Right renal cortex interstitium (tissue), 3 donors: Measurements from ENCODE around the gene GPR3. TPM values are rescaled to one million over a fixed set of nuclear protein-coding genes. Genes with fewer than 3 reads are reported as not detected.
"Not testable (repeated sequence)": the region's sequence is repeated elsewhere in the genome, so short reads cannot be mapped to it uniquely, and the experiment has no call there.

Experiments used
- DNase-seq, 3 donors: peaks; one replicate each; pipeline ENCODE4 v3.0.0-alpha.2; 2013; ENCODE audit warnings: low read depth in 3 of 3, low spot score in 2 of 3
- polyA plus RNA-seq, 3 donors: library from polyadenylated mRNA; unstranded; fragments of 120-200 nt; gene quantifications; one replicate each; pipeline ENCODE4 v1.2.1, GENCODE V29; 2013; ENCODE audit not compliant: insufficient read length in 3 of 3

Gene GPR3
- polyA plus RNA-seq, 3 donors: 0.64 to 1.00 (median 0.98) TPM

DNA sequence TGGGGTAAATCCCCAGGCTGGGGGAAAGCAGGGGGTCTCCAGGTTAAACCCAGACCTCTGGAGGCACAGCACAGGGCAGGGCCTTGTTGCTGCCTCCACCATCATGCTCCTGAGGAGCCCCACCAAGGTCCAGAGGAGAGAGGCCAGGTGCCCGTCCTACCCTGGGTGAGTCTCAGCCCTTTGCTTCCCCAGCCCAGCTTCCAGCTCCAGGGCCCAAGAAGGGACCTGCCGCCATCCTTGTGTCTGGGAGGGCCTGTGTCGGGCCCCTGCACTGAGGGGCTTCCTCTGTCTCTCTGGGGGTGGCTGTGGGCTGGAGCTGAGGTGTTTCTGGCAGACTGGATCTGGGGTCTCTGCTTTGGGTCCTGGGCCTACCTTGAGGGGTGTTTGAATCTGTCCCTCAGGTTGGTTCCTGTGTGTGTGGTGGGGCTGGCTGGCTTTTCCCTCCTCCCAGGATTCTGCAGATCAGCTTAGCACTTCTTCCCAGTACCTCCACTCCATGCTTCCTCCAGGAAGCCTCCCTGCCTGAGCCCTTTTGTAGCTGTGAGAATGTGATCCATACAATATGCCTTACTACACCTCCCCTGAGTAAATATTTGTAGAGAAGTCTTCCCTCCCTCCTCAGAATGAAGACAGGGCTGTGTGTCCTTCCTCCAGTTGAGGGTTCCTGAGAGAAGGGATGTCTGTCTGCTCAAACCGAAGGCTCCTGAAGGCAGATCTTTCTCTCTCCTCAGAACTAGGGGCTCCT, 6.2 kb downstream of the GPR3 start:
- DNase-seq: no peak

DNA sequence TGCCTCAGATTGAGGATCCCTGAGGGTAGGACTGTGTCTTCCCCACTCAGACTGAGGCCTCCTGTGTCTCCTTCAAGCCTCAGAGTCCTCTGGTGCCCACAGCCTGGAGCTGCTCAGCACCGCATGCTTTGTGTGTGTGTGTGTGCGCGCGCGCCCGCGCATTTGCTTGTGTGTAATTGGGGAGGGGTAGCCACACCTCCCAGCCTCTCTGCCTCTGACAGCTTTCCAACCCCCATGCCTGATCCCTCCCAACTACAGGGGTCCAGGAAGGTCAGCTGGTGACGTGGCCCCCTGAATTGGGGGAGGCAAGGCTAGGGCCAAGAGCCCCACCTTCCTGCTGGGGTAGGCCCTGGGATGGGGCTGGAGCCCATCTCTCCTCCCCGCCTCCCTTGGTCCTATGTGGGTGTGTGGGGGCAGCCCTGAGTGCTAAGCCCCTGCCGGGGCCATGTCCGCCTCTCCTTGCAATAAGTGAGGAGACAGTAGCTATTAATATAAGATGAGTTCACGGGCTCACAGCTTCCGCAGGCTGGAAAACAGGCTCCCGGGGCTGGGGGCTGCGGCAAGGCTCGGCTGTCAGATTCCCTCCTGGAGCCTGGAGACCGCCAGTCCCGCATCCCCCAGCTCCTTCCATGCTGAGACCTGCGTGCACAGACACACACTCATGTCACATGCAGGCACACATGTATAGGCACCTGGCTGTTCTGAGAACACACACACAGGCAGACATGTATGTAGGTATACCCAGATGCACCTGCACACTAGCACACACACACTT, 7.0 kb downstream of the GPR3 start:
- no peak for DNase-seq

DNA sequence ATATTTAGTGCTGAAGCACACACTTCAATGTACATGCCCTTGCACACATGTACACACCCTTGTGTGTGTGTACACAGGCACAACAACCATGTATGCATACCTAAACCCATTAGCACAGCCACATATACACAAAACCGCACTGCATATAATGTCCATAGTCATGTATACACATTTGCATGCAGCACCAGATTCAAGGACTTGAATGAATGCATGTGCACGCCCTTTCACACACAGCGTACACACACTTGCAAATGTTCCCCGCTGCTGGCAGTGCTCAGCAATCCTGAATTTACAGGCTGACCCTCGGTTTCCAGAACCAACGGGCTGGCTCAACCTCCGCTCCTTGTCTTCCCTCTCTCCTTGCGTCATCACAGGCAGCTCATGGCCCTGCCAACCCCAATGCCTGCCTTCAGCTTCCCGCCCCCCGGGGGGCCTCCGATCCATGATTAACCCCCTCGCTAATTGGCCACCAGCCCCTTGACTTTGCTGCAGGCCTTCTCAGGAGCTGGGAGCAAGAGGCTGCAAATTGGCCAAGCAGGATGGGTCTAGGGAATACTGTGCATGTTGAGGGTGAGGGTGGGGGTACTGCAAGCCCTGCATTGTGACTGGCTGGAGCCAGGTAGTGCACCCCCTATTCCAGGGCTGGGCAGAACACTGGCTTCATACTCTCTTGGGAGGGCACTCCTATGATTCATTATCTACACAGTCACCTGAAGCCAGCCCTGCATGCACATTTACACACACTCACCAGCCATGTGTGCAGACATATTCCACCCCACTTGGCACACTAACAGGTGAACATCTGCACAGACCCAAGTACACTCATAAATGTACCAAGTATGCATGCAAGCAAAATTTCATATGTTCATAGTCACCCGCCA, 7.9 kb downstream of the GPR3 start:
- DNase-seq: no peak

DNA sequence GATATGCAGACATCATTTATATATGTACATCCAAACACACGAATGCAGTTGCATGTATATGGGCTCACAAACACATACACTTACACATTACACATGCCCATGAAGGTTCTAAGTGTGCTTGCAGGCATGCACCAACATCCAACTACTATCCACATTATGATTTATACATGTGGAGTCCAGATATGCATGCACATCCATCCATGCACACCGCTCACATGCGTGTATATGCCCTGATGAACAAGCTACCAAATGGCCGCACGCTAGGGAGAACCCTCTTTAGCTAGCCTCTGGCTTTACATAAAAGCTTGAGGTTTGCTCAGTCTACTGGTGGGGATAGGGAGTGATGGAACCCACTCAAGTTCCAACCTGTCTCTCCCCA, 8.5 kb downstream of the GPR3 start:
- no peak for DNase-seq

DNA sequence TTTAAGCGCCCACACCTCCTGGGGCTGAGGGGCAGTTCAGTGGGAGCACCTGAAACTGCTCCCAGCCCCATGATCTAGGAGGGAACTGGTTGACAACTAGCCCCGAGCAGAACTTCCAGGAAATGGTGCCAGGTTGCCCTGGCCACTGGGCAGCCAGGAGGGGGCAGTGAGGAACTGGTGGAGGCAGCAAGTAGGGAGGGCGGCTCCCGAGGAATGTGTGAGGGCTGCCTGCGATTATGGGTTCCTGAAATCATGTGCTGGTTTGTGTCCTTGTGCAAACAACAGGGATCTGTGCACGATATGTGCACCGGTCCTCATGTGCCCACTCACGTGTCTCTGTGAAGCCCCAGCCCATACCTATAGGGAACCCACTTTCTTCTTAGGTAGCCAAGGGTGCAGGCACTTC, 9.9 kb downstream of the GPR3 start:
- DNase-seq: no peak

DNA sequence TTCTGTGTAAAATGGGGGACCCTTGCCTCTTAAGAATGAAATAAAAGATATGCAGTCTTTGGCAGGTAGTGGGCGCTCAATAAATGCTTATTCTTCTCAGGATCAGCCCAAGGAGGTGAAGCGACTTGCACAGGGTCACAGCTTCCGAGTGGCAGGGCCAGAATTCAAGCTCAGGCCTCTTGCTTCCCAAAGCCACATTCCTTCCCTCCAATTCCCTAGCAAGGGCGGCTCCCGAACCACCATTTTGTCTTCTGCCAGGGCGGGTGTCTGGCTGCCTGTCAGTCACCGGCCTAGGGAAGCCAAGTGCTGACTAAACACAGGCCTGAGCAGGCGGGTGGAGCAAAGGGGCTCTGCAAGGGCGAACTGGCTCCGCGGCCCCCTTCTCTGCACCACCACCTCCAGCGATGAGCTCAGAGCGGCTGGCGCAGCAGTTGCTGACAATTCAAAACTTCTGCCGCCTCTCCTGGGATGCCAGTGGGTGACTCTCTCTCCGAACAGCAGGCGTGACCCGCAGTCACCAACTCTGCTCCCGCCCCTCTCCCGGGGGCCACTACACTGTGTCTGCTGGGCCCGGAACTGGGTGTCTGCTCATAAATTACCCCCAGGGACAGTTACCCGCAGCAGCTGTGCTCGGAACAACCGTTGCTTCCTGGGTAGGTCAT, 10.8 kb downstream of the GPR3 start:
- no peak for DNase-seq

DNA sequence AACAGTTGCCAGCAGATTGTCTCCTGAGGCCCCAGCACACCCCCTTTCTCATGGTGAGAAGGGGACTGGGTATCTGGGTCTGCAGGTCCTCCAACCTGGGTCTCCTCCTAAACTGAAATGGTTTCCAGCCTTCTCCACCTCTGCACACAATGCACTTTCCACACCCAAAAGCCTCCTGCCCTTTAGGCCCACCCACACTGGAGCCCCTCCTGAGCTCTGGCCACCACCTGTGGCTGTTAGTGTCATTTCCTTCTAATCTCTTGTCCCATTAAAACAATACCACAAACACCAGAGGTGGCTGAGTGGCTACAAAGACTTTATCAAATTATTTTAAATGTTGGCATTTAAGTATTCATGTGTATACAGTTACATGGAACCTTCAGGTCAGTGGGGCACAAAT, 11.5 kb downstream of the GPR3 start:
- DNase-seq: no peak

DNA sequence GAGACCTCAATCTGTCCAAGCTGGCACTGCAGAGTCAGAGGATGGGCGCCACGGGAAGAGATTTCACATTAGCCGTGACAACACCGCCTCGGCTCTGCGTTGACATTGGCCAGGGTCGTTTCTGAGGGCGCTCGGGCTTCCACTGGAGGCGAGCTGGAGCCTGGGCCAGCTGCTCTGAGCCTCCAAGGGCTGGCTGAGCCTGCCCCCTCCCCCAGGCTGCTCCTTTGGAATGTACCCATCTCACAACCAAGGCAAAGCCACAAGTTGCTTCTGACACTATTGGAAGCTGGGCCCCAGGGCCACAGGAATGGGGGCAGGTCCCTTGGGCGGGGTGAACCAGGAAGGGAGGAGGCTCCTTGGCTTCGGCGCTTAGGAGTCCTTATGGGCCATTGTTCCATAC, 12.7 kb downstream of the GPR3 start:
- DNase-seq: no peak

DNA sequence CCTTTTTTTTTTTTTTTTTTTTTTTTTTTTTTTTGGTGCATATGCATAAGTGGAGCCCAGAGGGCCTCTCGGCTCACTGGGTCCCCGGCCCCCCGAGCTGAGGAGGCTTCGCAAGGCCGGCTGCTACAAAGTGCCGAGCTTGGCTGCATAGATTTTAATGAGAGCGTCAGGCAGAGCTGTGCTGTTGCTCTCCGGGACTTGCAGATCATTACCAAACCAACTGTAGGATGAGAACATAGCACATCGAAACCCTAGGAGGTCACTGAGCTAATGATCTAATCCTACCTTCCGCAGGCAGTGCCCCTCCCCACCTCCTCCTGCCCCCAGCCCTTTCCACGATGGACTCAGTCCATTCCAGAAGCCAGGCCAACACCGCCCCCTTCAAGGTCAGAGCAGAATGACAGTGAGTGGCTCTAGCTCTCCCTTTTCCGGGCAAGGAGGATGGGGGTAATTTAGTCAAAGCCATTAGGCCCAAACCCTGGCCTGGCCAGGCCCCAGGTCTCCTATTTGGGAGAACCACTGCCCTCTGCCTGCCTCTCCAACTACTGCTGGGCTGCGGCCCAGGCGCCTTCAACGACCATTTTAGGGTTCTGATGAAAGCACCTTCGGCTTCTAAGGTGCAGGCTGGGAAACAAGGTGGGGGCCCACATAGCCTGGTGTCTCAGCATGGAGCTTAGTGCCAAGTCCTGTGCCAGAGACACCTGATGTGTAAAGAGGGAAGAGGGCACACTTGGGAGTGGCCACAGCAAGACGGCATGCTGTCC, 13.4 kb downstream of the GPR3 start:
- not testable (repeated sequence) for DNase-seq

DNA sequence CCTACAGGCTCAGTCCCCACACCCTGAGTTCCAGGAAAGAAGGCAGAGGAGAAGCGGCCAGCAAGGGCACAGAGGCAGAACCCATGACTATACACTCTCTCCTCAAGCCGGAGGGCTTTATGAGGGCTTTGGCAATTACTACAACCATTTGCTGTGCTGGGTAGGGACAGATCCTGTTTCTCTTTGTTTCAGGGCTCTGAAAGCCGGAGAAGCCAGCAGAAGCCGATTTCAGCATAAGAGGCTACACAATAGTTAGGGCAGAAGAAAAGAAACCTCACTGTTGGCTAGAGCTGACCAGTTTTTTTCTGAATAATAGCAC, 13.9 kb downstream of the GPR3 start:
- no peak for DNase-seq

DNA sequence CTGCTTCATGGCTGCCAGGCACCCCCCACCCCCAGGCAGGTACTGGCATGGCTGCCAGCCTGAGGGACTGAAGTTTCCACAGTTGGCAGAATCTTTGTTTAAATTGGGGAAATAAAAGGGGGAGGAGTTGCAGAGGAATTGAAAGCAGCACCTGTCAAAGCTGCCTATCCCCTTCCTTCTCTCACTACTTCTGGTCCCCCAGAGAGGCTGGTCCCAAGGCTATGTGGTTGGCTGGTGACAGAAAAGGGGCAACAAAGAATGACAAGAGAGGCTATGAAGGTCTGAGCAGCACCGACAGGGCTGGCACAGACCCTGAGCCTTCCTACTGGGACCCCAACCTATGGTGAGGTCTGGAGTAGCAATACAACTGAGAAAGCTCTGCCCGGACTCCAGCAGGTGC, 14.4 kb downstream of the GPR3 start:
- DNase-seq: not testable (repeated sequence)

DNA sequence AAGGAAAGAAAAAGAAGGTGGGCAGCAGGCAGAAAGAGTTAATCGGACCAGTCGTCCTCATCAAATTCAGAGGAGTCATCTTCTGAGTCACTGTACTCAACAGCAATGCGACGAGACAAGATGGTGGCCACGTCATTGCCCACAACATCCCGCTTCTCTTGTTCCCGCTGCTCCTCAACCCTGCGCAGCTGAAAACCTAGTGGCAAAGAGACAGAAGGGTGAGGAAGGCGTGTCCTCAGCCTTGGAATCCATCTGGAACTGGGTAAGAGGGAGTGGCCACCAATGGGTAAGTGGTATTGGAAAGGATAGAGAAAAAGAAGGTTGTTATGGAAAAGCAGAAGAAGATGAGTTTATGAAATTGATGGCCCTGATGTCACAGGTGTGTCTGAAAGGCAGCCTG, 15.7 kb downstream of the GPR3 start:
- DNase-seq: no peak

DNA sequence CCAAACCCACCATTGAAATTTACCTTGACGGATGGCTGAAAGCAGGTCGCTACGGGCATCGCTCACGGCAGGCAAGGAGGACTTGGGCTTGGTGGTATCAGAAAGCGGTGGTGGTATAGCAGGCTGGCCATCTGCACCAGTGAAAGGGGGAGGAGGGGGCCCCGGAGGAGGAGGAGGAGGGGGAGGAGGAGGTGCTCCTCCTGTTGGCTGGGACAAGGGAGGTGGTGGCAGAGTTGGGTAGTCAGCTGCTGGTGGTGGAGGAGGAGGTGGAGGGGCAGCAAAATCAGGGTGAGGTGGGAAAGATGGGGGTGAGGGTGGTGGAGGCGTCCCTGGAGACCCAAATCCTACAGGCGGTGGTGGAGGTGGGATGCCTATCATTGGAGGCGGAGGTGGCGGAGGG, 17.2 kb downstream of the GPR3 start:
- DNase-seq: no peak

DNA sequence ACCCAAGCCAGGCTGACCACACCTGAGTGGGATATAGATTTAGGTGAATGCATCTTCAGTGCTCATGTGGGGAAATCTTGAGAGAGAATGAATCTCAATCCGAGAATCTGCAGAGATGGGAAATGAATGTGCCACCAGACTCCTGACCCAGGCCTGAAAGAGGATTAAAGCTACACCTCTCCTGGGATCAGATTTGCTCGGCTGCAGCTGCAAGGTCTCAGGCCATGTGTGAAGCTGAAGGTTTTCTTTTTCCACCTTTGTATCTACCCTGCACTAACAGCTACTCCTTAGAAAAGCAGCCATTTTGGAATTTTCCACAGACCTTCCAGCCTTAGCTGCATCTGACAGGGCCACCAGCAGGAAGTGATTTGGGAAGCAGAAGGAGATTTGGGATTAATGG, 18.3 kb downstream of the GPR3 start:
- DNase-seq: no peak

DNA sequence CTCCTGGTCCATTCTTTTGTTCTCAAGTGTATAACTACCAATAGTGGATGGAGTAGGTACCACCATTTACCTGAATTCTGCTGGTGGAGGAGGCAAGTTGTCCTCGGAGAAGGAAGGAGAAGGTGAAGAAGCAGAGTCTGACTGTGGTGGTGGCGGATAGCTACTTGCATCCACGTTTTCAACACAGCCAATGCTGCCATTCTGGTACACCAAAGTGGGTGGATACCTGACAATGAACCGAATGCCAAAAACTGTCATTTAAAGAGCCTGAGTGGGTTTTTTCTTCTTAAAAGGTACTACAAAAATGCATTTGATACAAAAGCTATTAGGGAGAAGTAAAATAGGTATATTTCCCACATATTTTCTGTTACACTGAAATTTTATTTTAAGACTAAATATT, 20.1 kb downstream of the GPR3 start:
- no peak for DNase-seq

DNA sequence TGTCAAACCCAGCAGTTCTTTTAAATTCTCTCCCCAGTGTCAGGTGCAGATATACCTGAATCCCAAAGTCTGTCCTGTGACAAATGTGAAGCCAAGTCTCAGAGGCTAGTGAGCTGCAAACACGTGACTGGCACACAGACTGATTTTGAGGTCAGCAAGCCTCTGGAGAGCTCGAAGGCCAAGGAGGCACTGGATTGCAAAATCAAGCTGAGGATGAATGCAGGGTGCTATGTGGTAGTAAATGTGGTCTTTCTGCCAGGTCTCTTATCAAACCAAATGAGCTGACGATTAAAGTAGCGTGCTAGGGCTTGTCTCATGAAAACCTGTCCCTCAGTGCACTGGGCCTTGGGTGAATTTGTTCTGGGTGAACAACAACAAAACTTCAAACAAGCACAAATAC, 20.6 kb downstream of the GPR3 start:
- no peak for DNase-seq

DNA sequence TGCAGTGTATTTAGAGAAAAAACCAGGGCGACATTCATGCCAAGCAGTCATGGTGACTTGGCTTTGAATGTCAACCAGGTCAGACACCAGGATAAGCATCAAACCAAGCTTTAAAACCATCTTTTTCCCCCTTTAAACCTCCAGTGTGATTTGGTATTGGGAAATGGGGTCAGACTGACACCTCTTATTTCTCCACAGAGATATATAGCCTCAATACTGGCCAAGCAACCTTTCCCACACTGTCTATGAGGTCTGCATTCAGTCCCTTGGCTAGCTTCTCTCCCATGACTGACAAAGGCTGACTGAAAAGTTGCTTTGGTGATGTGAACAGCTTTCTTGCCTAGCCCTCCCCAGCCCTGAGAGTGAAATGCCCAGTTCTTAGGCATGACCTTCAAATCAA, 21.7 kb downstream of the GPR3 start:
- no peak for DNase-seq

DNA sequence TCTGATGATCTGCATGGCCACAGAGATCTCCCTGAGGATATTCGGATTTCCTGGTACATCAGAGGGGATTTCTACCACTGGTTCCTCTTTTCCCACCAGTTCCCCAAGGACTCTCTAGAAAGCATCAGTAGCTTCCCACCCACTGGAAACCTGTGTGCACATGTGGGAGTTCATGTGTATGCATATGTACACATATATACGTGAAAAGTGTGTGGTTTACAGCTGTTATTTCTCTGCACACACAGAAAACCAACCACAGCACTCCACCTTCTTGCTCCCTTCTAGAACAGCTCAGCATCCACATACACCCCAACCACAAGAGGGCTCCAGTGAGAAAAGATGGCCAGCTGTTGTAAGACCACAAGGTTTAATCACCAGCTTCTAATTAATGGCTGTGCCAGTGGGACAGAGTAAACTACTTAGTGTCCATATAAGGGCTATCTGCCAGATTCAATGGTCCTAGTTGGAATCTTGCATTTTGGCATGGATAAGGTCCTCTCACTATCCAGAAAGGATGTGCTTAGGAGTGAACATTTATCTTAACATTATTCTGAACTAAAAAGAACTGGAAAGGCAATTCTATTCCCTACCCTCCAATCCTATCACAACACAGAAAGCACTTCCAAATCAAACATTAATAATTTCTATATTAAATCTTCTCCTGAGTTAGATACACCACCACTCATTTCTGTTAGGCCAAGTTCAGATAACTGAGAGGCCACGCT, 24.1 kb downstream of the GPR3 start:
- no peak for DNase-seq

DNA sequence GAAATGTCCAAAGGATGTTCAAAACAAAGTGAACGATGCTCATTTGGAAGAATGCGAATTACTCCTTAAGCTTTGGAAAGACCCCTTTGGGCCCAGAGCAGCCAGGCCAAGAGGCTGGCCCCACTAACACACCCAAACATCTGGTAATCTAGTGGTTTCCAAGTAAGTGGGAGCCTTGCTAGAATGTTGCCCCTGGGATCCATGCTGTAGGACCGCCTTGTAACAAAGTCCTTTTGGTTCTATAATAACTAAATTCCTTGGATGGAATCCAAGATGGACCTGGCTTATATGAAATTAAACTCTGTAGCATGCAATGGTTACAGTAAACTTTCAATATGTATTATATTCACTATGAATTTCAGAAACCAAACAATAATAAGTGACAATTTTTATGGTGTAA, 25.3 kb downstream of the GPR3 start:
- no peak for DNase-seq
